ENCODE results near the gene DEFB126. TPM values are rescaled to one million over a fixed set of nuclear protein-coding genes. Genes with fewer than 3 reads are reported as not detected.
"Not testable (repeated sequence)": the region's sequence is repeated elsewhere in the genome, so short reads cannot be mapped to it uniquely, and the experiment has no call there.

DEFB126 gene
- total RNA-seq, 4 donors from 2014 or later, result not detected

GRCh38 chr20:103456-103855, 38.9 kb upstream of the DEFB126 start:
- peaks cover 0 to 31% (median 0%) of the 10 kb centered on the region in 4 donors for H3K27me3 ChIP-seq
- H3K27ac ChIP-seq (replicated peaks in 1 of 4), result no peak overlapping the region
- H3K4me1 ChIP-seq, result no peaks in the 10 kb centered on the region
- TF ChIP-seq CTCF (IDR thresholded peaks at IDR 0.05), result no peak
- no peak for TF ChIP-seq EP300 (IDR thresholded peaks at IDR 0.05)
- TF ChIP-seq POLR2AphosphoS5 (IDR thresholded peaks at IDR 0.05), result no peak
- no peak for TF ChIP-seq POLR2A (IDR thresholded peaks at IDR 0.05; ENCODE audit: low read depth)
- WGBS, result 84% methylated on average over 4 of the region's 5 CpGs
- no peak overlapping the region for H3K4me3 ChIP-seq
- DNase-seq (ENCODE audit: extremely low spot score), result no peak
- intact Hi-C loops (cut with DNase I), result no loop called here
- no peaks in the 10 kb centered on the region for H3K36me3 ChIP-seq
- H3K9me3 ChIP-seq, result no peaks in the 10 kb centered on the region

GRCh38 chr20:112396-112795, 30.0 kb upstream of the DEFB126 start:
- H3K27ac ChIP-seq (replicated peaks in 1 of 4), result no peak overlapping the region
- H3K4me1 ChIP-seq, result no peaks in the 10 kb centered on the region
- peaks cover 0 to 8% (median 2%) of the 10 kb centered on the region in 4 donors for H3K9me3 ChIP-seq
- no peak overlapping the region for H3K4me3 ChIP-seq
- no peak for TF ChIP-seq EP300 (IDR thresholded peaks at IDR 0.05)
- TF ChIP-seq CTCF (IDR thresholded peaks at IDR 0.05), result no peak
- TF ChIP-seq POLR2AphosphoS5 (IDR thresholded peaks at IDR 0.05), result no peak
- TF ChIP-seq POLR2A (IDR thresholded peaks at IDR 0.05; ENCODE audit: low read depth), result no peak
- peaks cover 0 to 27% (median 0%) of the 10 kb centered on the region in 4 donors for H3K27me3 ChIP-seq
- no peak for DNase-seq (ENCODE audit: extremely low spot score)
- no peaks in the 10 kb centered on the region for H3K36me3 ChIP-seq
- intact Hi-C loops (cut with DNase I), result no loop called here

GRCh38 chr20:117518-117917, 24.9 kb upstream of the DEFB126 start:
- TF ChIP-seq EP300 (IDR thresholded peaks at IDR 0.05), result no peak
- TF ChIP-seq POLR2A (IDR thresholded peaks at IDR 0.05; ENCODE audit: low read depth), result no peak
- no peaks in the 10 kb centered on the region for H3K4me1 ChIP-seq
- no peak overlapping the region for H3K4me3 ChIP-seq
- peaks cover 0 to 27% (median 0%) of the 10 kb centered on the region in 4 donors for H3K27me3 ChIP-seq
- peaks cover 0 to 19% (median 3%) of the 10 kb centered on the region in 4 donors for H3K9me3 ChIP-seq
- H3K36me3 ChIP-seq, result no peaks in the 10 kb centered on the region
- no peak for DNase-seq (ENCODE audit: extremely low spot score)
- H3K27ac ChIP-seq (replicated peaks in 1 of 4), result no peak overlapping the region
- intact Hi-C loops (cut with DNase I), result no loop called here

- H3K36me3 ChIP-seq; H3K27me3 ChIP-seq; H3K9me3 ChIP-seq; H3K4me3 ChIP-seq; H3K27ac ChIP-seq (replicated peaks in 1 of 4); intact Hi-C loops (cut with DNase I); DNase-seq (ENCODE audit: extremely low spot score); H3K4me1 ChIP-seq: not testable (repeated sequence)
- 85% methylated on average over 21 of the region's 28 CpGs for WGBS
Observed at GRCh38 chr20:129786-130323, 12.5 kb upstream of the DEFB126 start.

GRCh38 chr20:137668-138490, 4.5 kb upstream of the DEFB126 start:
- H3K36me3 ChIP-seq, result no peaks in the 10 kb centered on the region
- H3K27me3 ChIP-seq, result peaks cover 0 to 13% (median 0%) of the 10 kb centered on the region in 4 donors
- no peaks in the 10 kb centered on the region for H3K4me1 ChIP-seq
- no peak for DNase-seq (ENCODE audit: extremely low spot score)
- intact Hi-C loops (cut with DNase I), result no loop called here
- no peak overlapping the region for H3K27ac ChIP-seq (replicated peaks in 1 of 4)
- H3K4me3 ChIP-seq, result no peak overlapping the region
- WGBS, result 81% methylated on average over 10 of the region's 11 CpGs
- H3K9me3 ChIP-seq, result no peaks in the 10 kb centered on the region
- TF ChIP-seq POLR2AphosphoS5 (IDR thresholded peaks at IDR 0.05) (no peak), POLR2A (IDR thresholded peaks at IDR 0.05; ENCODE audit: low read depth) (no peak), CTCF (IDR thresholded peaks at IDR 0.05) (no peak), EP300 (IDR thresholded peaks at IDR 0.05) (no peak)

All from esophagus muscularis mucosa (tissue), 4 donors.